NCI-H1417 (cell line): Measurements from ENCODE around the gene USP34.

ENCODE experiments used
- DNase-seq, 3 experiments: peaks; one replicate each; lab custom pipeline; 2025; lab: John Stamatoyannopoulos, UW

USP34 gene

GRCh38 chr2:61376211-61376610 is 94.7 kb downstream of the USP34 start:
- DNase-seq = no peak

GRCh38 chr2:61371027-61371426 is 99.9 kb downstream of the USP34 start:
- no peak for DNase-seq

GRCh38 chr2:61368687-61369665 is 101.9 kb downstream of the USP34 start:
- DNase-seq = no peak

GRCh38 chr2:61367177-61367576 is 103.7 kb downstream of the USP34 start:
- peak in 1 of 3 experiments; percentile 22 for DNase-seq

GRCh38 chr2:61363580-61363979 is 107.3 kb downstream of the USP34 start:
- DNase-seq = no peak

GRCh38 chr2:61362873-61363272 is 108.0 kb downstream of the USP34 start:
- no peak for DNase-seq

- no peak for DNase-seq
Observed at GRCh38 chr2:61361068-61361467, 109.8 kb downstream of the USP34 start.

- DNase-seq = no peak
Observed at GRCh38 chr2:61359058-61359457, 111.8 kb downstream of the USP34 start.

- no peak for DNase-seq
Observed at GRCh38 chr2:61357681-61358080, 113.2 kb downstream of the USP34 start.

GRCh38 chr2:61356958-61357350 is 113.9 kb downstream of the USP34 start:
- DNase-seq = no peak

GRCh38 chr2:61356261-61356957 is 114.5 kb downstream of the USP34 start:
- no peak for DNase-seq

- no peak for DNase-seq
Observed at GRCh38 chr2:61354543-61355197, 116.2 kb downstream of the USP34 start.

GRCh38 chr2:61353909-61354308 is 117.0 kb downstream of the USP34 start:
- DNase-seq = no peak

GRCh38 chr2:61350777-61351176 is 120.1 kb downstream of the USP34 start:
- no peak for DNase-seq

GRCh38 chr2:61343141-61343540 is 127.7 kb downstream of the USP34 start:
- DNase-seq = no peak

- DNase-seq = no peak
Observed at GRCh38 chr2:61340242-61340641, 130.6 kb downstream of the USP34 start.

- no peak for DNase-seq
Observed at GRCh38 chr2:61338447-61338846, 132.4 kb downstream of the USP34 start.

- DNase-seq = no peak
Observed at GRCh38 chr2:61335187-61335586, 135.7 kb downstream of the USP34 start.

- no peak for DNase-seq
Observed at GRCh38 chr2:61334466-61334865, 136.4 kb downstream of the USP34 start.

GRCh38 chr2:61328707-61329251 is 142.1 kb downstream of the USP34 start:
- peak in 2 of 3 experiments; percentile 29 to 36 for DNase-seq

GRCh38 chr2:61327173-61327572 is 143.7 kb downstream of the USP34 start:
- DNase-seq = no peak

- DNase-seq = peak in 1 of 3 experiments; percentile 17
Observed at GRCh38 chr2:61326423-61326822, 144.5 kb downstream of the USP34 start.
